Astrocyte of the spinal cord (primary cell): ENCODE measurements around the gene RIOK3.

Experiments used
- DNase-seq: peaks from one replicate; pipeline ENCODE4 v3.0.0; 2011; ENCODE audit warnings: low read depth, low spot score
- H3K4me3 ChIP-seq: 2 replicates; pipeline ENCODE4 v1.5.1; 2011; ENCODE audit warnings: low read depth, mild to moderate bottlenecking, low read length, moderate library complexity
- in situ Hi-C: cut with HindIII; loops from 2 replicates; pipeline ENCODE4 v1.10.0; 2017; ENCODE audit warnings: low sequenced_read_pairs
- TF ChIP-seq, protein P1 (sequence below): IDR thresholded peaks from 2 replicates; pipeline ENCODE4 v1.5.1; 2012; ENCODE audit warnings: low read depth, mild to moderate bottlenecking, low read length, inconsistent platforms

RIOK3 gene

DNA sequence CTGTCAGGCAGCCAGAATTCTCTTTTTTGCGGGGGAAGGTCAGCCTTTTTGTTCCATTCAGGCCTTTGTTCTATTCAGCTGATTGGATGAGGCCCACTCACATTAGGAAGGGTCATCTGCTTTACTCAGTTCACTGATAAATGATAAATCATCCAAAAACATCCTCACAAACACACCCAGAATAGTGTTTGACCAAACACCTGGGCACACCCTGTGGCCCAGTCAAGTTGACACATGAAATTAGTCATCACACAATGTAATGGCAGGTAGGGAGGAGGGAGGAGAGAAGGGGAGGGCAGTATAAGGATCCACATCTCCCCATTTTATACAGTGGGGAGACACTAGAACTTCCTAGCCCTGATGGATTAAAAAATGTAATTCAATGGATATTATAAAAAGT, 41.9 kb downstream of the RIOK3 start:
- TF ChIP-seq, protein P1, sequence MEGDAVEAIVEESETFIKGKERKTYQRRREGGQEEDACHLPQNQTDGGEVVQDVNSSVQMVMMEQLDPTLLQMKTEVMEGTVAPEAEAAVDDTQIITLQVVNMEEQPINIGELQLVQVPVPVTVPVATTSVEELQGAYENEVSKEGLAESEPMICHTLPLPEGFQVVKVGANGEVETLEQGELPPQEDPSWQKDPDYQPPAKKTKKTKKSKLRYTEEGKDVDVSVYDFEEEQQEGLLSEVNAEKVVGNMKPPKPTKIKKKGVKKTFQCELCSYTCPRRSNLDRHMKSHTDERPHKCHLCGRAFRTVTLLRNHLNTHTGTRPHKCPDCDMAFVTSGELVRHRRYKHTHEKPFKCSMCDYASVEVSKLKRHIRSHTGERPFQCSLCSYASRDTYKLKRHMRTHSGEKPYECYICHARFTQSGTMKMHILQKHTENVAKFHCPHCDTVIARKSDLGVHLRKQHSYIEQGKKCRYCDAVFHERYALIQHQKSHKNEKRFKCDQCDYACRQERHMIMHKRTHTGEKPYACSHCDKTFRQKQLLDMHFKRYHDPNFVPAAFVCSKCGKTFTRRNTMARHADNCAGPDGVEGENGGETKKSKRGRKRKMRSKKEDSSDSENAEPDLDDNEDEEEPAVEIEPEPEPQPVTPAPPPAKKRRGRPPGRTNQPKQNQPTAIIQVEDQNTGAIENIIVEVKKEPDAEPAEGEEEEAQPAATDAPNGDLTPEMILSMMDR: no peak
- H3K4me3 ChIP-seq: no peak overlapping the region
- in situ Hi-C loops: no loop called here
- no peak for DNase-seq

DNA sequence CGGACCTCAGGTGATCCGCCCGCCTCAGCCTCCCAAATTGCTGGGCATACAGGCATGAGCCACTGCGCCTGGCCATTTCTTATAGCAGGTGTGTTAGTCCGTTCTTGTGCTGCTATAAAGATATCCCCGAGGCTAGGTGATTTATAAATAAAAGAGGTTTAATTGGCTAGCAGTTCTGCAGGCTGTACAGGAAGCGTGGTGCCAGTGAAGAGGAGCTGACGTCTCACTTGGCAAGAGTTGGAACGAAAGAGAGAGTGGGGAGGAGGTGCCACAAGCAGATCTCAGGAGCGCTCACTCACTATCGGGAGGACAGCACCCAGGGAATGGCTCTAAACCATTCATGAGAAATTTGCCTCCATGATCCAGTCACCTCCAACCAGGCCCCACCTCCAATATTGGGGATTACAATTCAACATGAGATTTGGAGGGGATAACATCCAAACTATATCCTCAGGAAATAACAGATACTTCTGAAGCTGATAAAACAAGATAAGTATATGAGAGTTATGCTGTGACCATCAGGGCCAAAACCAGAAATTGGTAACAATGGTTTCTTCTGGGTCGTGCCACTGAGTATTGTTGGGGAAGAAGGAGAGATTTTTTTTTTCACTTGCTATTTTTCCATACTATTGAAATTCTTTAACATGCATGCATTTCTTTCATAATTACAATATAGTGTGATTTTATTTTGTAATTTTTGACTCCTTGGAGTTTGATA, 42.8 kb downstream of the RIOK3 start:
- no peak overlapping the region for H3K4me3 ChIP-seq
- in situ Hi-C loops: no loop called here
- TF ChIP-seq, protein P1: no peak
- DNase-seq: no peak

DNA sequence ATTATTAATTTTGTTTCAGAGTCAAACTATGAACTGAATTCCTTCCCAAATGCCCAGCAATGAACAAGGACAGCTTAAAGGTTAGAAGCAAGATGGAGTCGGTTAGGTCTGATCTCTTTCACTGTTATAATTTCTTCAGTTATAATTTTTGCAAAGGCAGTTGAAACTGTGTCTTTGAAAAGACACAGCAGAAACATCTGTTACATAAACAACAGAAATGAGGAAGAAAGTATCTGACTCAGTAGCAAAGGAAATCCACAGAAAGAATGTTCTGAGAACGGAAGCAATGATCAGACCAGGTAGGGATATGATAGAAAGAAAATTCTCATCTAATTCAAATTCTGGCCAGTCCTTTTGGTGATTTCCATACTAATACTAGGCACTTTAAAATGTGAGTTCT, 45.0 kb downstream of the RIOK3 start:
- in situ Hi-C loops: no loop called here
- TF ChIP-seq, protein P1: no peak
- DNase-seq: no peak
- no peak overlapping the region for H3K4me3 ChIP-seq

DNA sequence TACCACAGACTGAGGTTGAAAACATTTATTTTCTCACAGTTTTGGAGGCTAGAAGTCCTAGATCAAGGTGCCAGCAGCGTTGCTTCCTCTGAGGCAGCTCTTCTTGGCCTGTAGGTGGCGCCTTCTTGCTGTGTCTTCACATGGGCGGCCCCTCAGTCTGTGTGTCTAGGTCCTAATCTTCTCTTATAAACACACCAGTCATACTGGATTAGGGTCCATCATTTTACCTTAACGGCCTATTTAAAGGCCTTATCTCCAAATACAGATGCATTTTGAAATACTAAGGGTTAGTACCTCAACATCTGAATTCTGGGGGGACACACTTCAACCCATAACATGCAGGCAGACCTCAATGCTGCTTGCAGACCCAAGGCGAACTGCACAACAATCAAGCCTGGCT, 45.8 kb downstream of the RIOK3 start:
- H3K4me3 ChIP-seq: no peak overlapping the region
- in situ Hi-C loops: no loop called here
- TF ChIP-seq, protein P1: peak; percentile 95
- peak; percentile 72 for DNase-seq

DNA sequence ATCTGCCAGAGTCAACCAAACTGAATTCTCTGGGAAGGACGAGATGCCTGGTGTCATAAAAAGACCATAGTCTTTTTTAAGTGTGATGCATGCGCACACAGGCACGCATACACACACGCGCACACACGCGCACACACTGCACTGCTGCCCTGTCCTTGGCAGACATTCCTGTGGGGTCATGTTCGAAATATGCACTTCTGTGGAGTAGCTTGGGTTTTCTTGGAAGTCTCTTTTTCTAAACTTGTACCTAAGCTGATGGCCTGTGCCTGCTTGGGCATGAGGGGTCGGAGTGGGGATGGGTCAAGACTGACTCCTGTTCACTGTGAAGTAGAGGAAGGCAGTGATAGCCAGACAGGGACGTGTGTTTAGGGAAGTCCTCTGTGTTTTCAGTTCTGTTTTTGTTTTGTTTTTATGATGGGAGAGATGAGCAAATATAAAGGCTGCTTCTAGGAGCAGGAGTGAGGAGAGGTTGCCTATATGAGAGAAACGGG, 46.2 kb downstream of the RIOK3 start:
- no peak overlapping the region for H3K4me3 ChIP-seq
- DNase-seq: no peak
- in situ Hi-C loops: no loop called here

DNA sequence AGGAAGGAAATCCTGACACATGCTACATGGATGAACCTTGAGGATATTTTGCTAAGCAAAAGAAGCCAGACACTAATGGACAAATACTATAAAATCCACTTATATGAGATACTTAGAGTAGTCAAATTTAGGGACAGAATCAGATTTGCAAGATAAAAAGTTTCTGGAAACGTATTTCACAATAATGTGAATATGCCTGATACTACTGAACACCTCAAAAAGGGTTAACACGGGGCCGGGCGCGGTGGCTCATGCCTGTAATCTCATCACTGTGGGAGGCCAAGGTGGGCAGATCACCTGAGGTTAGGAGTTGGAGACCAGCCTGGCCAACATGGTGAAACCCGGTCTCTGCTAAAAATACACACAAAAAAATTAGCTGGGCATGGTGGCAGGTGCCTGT, 48.5 kb downstream of the RIOK3 start:
- DNase-seq: no peak
- TF ChIP-seq, protein P1: no peak
- in situ Hi-C loops: no loop called here
- H3K4me3 ChIP-seq: no peak overlapping the region

More for the DNA sequence above, 46.2 kb downstream of the RIOK3 start:
- TF ChIP-seq, protein P1: no peak
